HL-60 (cell line): Measurements from ENCODE around the gene ERRFI1.
A peak's percentile ranks its signal among the peaks of the same experiment; 100 is the strongest.

ENCODE experiments used
- DNase-seq, 2 experiments: peaks; one replicate each; pipeline ENCODE4 v3.0.0-alpha.2; 2010 to 2020; ENCODE audit warnings: low read depth in 1 of 2, low spot score in 1 of 2
- H3K27ac ChIP-seq: fragments of 250-450 bp; sonication (Bioruptor Pico); replicated peaks from 2 replicates; pipeline ENCODE4 v1.5.1; 2020; ENCODE audit warnings: mild to moderate bottlenecking, moderate library complexity
- H3K27me3 ChIP-seq: fragments of 250-450 bp; sonication (Bioruptor Pico); 2 replicates; pipeline ENCODE4 v1.5.1; 2021; ENCODE audit warnings: mild to moderate bottlenecking, moderate library complexity; ENCODE audit not compliant: insufficient read depth, poor library complexity, severe bottlenecking
- H3K4me3 ChIP-seq: replicated peaks from 2 replicates; pipeline ENCODE4 v1.5.1; 2011; ENCODE audit warnings: mild to moderate bottlenecking, control low read depth, low read length; ENCODE audit not compliant: insufficient read depth
- GABPA ChIP-seq: IDR thresholded peaks from 2 replicates; pipeline ENCODE4 v1.6.1; 2012; ENCODE audit warnings: low read depth
- POLR2AphosphoS5 ChIP-seq: IDR thresholded peaks from 2 replicates; pipeline ENCODE4 v1.6.1; 2012; ENCODE audit warnings: low read depth
- SPI1 ChIP-seq: IDR thresholded peaks from 2 replicates; pipeline ENCODE4 v1.6.1; 2012; ENCODE audit warnings: low read depth, mild to moderate bottlenecking, borderline replicate concordance
- TF ChIP-seq, protein P1 (sequence below): IDR thresholded peaks from one replicate; pipeline ENCODE4 v1.5.1; 2011; ENCODE audit warnings: low read length, control low read depth, inconsistent platforms; ENCODE audit not compliant: insufficient read depth
- TF ChIP-seq, protein P2 (sequence below): IDR thresholded peaks from 2 replicates; pipeline ENCODE4 v1.6.1; 2012; ENCODE audit warnings: low read depth; ENCODE audit not compliant: insufficient replicate concordance

Gene ERRFI1

DNA sequence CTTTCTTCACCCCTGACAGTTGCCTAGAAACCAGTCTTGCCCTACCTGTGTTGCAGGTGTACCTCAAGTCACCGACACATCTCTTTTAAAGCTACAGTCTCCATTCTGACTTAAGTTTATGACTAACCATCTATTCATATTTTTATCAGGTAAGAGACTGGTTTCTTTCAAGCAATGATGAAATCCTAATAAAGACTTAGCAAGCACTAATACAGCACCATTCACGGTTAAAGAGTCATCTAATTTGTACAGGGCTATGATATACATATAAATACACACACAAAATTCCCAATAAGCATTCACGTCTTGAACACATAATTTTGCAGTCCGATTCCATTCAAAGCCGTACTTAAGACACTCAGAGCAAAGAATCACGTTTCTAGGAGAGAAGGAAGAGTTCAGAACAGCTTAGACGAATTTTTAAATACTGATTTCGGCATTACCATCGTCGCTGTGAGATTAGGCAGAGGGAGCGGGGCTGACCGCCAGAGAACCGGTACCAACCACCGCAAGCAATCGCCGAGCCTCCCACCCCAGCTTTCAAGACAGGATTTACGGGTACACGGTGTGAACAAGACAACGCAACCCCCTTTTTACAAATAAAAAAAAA, 943 bp downstream of the ERRFI1 start:
- DNase-seq = no peak
- H3K27ac ChIP-seq = no peak overlapping the region
- TF ChIP-seq SPI1 (no peak), POLR2AphosphoS5 (no peak), GABPA (no peak)
- TF ChIP-seq, protein P1, sequence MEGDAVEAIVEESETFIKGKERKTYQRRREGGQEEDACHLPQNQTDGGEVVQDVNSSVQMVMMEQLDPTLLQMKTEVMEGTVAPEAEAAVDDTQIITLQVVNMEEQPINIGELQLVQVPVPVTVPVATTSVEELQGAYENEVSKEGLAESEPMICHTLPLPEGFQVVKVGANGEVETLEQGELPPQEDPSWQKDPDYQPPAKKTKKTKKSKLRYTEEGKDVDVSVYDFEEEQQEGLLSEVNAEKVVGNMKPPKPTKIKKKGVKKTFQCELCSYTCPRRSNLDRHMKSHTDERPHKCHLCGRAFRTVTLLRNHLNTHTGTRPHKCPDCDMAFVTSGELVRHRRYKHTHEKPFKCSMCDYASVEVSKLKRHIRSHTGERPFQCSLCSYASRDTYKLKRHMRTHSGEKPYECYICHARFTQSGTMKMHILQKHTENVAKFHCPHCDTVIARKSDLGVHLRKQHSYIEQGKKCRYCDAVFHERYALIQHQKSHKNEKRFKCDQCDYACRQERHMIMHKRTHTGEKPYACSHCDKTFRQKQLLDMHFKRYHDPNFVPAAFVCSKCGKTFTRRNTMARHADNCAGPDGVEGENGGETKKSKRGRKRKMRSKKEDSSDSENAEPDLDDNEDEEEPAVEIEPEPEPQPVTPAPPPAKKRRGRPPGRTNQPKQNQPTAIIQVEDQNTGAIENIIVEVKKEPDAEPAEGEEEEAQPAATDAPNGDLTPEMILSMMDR = no peak
- TF ChIP-seq, protein P2, sequence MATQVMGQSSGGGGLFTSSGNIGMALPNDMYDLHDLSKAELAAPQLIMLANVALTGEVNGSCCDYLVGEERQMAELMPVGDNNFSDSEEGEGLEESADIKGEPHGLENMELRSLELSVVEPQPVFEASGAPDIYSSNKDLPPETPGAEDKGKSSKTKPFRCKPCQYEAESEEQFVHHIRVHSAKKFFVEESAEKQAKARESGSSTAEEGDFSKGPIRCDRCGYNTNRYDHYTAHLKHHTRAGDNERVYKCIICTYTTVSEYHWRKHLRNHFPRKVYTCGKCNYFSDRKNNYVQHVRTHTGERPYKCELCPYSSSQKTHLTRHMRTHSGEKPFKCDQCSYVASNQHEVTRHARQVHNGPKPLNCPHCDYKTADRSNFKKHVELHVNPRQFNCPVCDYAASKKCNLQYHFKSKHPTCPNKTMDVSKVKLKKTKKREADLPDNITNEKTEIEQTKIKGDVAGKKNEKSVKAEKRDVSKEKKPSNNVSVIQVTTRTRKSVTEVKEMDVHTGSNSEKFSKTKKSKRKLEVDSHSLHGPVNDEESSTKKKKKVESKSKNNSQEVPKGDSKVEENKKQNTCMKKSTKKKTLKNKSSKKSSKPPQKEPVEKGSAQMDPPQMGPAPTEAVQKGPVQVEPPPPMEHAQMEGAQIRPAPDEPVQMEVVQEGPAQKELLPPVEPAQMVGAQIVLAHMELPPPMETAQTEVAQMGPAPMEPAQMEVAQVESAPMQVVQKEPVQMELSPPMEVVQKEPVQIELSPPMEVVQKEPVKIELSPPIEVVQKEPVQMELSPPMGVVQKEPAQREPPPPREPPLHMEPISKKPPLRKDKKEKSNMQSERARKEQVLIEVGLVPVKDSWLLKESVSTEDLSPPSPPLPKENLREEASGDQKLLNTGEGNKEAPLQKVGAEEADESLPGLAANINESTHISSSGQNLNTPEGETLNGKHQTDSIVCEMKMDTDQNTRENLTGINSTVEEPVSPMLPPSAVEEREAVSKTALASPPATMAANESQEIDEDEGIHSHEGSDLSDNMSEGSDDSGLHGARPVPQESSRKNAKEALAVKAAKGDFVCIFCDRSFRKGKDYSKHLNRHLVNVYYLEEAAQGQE = no peak
- H3K4me3 ChIP-seq = peak overlapping the region; percentile 30
- H3K27me3 ChIP-seq = peaks cover 34% of the 10 kb centered on the region

DNA sequence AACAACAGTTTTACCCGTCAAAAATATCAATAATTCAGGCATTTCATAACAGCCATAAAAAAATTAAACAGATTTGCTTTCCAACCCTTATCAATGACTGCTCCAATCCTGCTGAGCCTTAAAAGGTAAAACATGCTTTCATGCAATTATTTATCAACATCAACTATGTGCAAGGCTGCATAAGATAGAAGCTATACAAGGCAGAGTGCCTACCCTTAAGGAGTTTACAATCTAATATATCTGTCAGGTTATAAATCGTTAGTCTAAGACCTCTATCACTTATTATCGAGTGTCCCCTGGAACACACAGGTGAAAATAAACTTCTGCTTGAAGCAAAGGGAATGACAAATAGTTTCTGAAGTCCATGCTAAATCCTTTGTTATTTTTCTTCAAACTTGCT, 1.8 kb downstream of the ERRFI1 start:
- Histone ChIP-seq H3K27ac (no peak overlapping the region), H3K4me3 (no peak overlapping the region)
- TF ChIP-seq GABPA (no peak), SPI1 (no peak), POLR2AphosphoS5 (no peak)
- TF ChIP-seq, protein P1 = no peak
- TF ChIP-seq, protein P2 = no peak

DNA sequence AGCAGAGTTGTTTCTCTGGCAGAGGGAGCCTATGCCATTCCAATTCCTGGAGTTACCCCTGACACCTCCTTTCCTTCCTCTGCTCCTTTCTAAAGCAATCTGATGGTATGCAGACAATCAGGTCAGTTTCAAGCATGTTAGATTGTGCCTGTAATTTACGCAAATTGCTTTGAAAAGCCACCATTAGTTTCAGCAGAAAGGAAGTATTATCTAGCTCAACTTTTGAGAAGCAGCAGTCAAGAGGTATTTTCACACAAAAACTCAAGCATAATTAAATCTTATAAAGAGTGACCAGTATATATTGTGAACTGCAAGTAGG, 2.2 kb downstream of the ERRFI1 start:
- no peak for DNase-seq
- Histone ChIP-seq H3K27ac (no peak overlapping the region), H3K4me3 (no peak overlapping the region)

More for the DNA sequence above, 1.8 kb downstream of the ERRFI1 start:
- DNase-seq = no peak
- peaks cover 34% of the 10 kb centered on the region for H3K27me3 ChIP-seq

GRCh38 chr1:8023287-8023994, 2.7 kb downstream of the ERRFI1 start:
- DNase-seq = no peak
- peaks cover 34% of the 10 kb centered on the region for H3K27me3 ChIP-seq
- no peak overlapping the region for H3K4me3 ChIP-seq
- H3K27ac ChIP-seq = no peak overlapping the region
- TF ChIP-seq GABPA (no peak), SPI1 (no peak), POLR2AphosphoS5 (no peak)
- TF ChIP-seq, protein P1 = no peak
- TF ChIP-seq, protein P2 = no peak

More for the DNA sequence above, 2.2 kb downstream of the ERRFI1 start:
- no peak for TF ChIP-seq POLR2AphosphoS5
- H3K27me3 ChIP-seq = peaks cover 34% of the 10 kb centered on the region
